IPS-15b (cell line): ENCODE data around the gene DDX4.
"Not testable (repeated sequence)": the region's sequence is repeated elsewhere in the genome, so short reads cannot be mapped to it uniquely, and the experiment has no call there.

Experiments
- H3K27me3 ChIP-seq: one replicate; pipeline ENCODE4 v1.6.1; 2013; ENCODE audit warnings: low read length; ENCODE audit not compliant: control insufficient read depth, insufficient read depth
- H3K36me3 ChIP-seq: one replicate; pipeline ENCODE4 v1.6.1; 2013; ENCODE audit warnings: low read length; ENCODE audit not compliant: control insufficient read depth, insufficient read depth
- H3K4me1 ChIP-seq: one replicate; pipeline ENCODE4 v1.6.1; 2013; ENCODE audit warnings: mild to moderate bottlenecking, low read length; ENCODE audit not compliant: control insufficient read depth, insufficient read depth
- H3K4me3 ChIP-seq: one replicate; pipeline ENCODE4 v1.5.1; 2013; ENCODE audit warnings: low read depth, low read length
- H3K9ac ChIP-seq: one replicate; pipeline ENCODE4 v1.6.1; 2013; ENCODE audit warnings: low read depth, mild to moderate bottlenecking, low read length
- H3K9me3 ChIP-seq: one replicate; pipeline ENCODE4 v1.6.1; 2013; ENCODE audit warnings: mild to moderate bottlenecking, low read length; ENCODE audit not compliant: control insufficient read depth, insufficient read depth

DDX4 gene

DNA sequence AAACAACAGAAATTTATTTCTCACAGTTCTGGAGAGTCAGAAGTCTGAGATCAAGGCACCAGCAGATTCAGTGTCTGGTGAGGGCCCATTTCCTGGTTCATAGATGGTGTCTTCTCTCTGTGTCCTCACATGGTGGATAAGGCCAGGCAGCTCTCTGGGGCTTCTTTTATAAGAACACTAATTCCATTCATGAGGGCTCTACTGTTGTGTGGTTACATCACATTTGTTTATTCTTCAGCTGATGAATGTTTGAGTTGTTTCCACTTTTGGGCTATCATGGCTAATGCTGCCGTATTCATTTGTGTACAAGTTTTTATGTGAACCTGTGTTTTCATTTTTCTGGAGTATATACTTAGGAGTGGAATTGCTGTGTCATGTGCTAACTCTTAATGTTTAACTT, 35.2 kb downstream of the DDX4 start:
- no peaks in the 10 kb centered on the region for H3K27me3 ChIP-seq
- H3K9ac ChIP-seq = no peak overlapping the region
- H3K4me3 ChIP-seq = no peak overlapping the region
- H3K9me3 ChIP-seq = no peaks in the 10 kb centered on the region
- peaks cover 20% of the 10 kb centered on the region for H3K4me1 ChIP-seq
- no peaks in the 10 kb centered on the region for H3K36me3 ChIP-seq

DNA sequence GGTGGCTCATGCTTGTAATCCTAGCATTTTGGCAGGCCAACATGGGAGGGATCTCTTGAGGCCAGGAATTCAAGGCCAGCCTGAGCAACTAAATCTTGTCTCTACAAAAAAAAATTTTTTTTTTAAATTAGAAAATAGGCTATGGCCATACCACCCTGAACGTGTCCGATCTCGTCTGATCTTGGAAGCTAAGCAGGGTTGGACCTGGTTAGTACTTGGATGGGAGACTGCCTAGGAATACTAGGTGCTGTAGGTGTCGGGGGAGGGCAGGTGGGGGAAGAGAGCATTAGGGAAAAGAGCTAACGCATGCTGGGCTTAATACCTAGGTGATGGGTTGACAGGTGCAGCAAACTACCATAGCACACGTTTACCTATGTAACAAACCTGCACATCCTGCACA, 39.5 kb downstream of the DDX4 start:
- no peaks in the 10 kb centered on the region for H3K27me3 ChIP-seq

DNA sequence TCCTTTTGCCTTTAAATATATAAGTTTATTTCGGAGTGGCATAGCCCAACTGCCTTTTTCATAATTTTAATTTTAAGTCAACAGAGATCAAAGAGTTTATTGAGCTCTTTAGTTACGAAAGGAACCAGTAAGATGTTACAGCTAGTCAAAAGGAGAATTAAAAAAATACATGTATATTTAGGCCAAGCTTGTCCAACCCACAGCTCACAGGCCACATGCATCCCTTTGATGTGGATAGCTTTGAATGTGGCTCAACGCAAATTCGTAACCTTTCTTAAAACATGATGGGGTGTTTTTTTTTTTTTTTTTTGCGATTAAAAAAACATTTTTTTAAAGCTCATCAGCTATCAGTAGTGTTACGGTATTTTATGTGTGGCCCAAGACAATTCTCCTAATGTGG, 63.1 kb downstream of the DDX4 start:
- Histone ChIP-seq H3K27me3 (no peaks in the 10 kb centered on the region), H3K9me3 (no peaks in the 10 kb centered on the region), H3K36me3 (no peaks in the 10 kb centered on the region), H3K4me3 (no peak overlapping the region), H3K9ac (no peak overlapping the region), H3K4me1 (no peaks in the 10 kb centered on the region)

More for the DNA sequence above, 39.5 kb downstream of the DDX4 start:
- no peaks in the 10 kb centered on the region for H3K36me3 ChIP-seq
- H3K4me3 ChIP-seq = no peak overlapping the region
- no peak overlapping the region for H3K9ac ChIP-seq
- H3K9me3 ChIP-seq = no peaks in the 10 kb centered on the region
- peaks cover 6% of the 10 kb centered on the region for H3K4me1 ChIP-seq

DNA sequence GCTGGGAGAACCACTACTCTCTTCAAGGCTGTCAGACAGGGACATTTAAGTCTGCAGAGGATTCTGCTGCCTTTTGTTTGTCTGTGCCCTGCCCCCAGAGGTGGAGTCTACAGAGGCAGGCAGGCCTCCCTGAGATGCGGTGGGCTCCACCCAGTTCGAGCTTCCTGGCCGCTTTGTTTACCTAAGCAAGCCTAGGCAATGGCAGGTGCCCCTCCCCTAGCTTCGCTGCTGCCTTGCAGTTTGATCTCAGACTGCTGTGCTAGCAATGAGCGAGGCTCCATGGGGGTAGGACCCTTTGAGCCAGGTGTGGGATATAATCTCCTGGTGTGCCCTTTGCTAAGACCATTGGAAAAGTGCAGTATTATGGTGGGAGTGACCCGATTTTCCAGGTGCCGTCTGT, 71.0 kb downstream of the DDX4 start:
- H3K27me3 ChIP-seq, H3K9ac ChIP-seq, H3K4me1 ChIP-seq, H3K9me3 ChIP-seq, H3K4me3 ChIP-seq, H3K36me3 ChIP-seq: not testable (repeated sequence)

DNA sequence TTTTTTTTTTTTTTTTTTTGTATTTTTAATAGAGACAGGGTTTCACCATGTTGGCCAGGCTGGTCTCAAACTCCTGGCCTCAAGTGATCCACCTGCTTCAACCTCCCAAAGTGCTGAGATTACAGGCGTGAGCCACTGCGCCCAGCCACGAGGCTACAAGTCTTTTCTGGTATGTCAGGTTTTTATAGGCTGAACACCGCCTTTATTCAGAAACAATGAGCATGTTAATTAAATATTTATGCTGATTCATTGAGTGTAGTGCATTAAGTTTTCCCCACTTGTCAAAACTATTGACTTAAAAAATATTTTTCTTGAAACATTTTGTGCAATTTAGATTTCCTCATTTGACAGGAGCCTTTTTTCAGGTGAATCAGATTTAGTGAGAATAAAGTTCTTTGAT, 78.1 kb downstream of the DDX4 start:
- H3K4me1 ChIP-seq, H3K36me3 ChIP-seq, H3K9ac ChIP-seq, H3K4me3 ChIP-seq, H3K27me3 ChIP-seq, H3K9me3 ChIP-seq: not testable (repeated sequence)

DNA sequence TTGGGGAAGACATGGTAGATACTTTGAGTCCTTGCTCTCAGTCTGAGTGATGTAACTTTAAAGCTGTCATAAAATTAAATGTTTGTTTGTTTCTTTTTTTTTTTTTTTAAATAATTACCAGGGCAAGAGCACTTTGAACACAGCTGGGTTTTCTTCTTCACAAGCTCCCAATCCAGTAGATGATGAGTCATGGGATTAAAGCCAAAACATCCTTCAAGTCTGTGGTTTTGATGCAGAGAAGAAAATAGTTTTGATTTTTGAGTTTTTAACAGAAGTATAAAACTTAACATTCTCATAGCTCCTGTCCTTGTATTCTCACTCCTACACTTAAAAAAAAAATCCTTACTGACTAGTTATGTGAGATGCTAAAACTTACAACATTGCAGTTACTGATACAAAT, 78.5 kb downstream of the DDX4 start:
- H3K4me3 ChIP-seq = no peak overlapping the region
- no peaks in the 10 kb centered on the region for H3K36me3 ChIP-seq

DNA sequence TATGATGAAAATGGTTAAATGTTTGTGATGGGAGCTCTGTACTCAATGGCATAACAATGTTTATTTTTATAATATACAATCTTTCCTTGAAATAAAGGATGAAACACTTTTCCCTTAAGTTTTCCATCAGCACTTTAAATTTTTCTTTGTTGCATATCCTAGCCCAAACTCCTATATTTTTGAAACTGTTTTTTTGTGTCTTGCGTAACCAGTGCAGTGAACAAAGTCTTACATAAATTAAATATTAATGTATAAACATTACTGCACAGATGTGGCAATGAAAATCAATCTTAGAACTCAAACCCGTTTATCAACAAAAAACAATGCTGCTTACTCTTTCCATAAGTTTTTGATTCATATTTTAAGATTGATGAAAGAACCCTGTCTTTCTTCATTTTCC, 79.2 kb downstream of the DDX4 start:
- Histone ChIP-seq H3K4me3 (no peak overlapping the region), H3K9me3 (no peaks in the 10 kb centered on the region), H3K4me1 (no peaks in the 10 kb centered on the region), H3K27me3 (peaks cover 19% of the 10 kb centered on the region), H3K9ac (no peak overlapping the region), H3K36me3 (no peaks in the 10 kb centered on the region)

More for the DNA sequence above, 78.5 kb downstream of the DDX4 start:
- no peaks in the 10 kb centered on the region for H3K9me3 ChIP-seq
- peaks cover 13% of the 10 kb centered on the region for H3K27me3 ChIP-seq
- no peaks in the 10 kb centered on the region for H3K4me1 ChIP-seq
- H3K9ac ChIP-seq = no peak overlapping the region

DNA sequence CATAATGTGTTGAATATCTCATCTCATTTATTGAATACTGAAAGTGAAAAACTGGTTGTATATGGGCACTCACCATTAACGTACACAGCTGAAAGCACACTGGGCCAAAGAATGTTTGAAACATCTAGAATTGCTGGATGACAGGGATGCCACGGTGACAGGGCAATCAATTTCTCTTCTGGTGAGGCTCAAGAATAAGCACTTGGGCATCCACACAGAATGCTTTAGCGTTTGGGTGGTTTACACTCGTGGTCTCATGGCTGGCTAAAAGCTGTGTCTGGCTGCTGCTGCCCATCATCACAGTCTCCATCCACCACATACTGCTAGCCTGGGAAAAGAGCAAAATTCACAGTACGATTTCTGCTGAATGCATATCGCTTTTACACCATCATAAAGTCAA, 82.6 kb downstream of the DDX4 start:
- H3K36me3 ChIP-seq = no peaks in the 10 kb centered on the region
- no peaks in the 10 kb centered on the region for H3K9me3 ChIP-seq

DNA sequence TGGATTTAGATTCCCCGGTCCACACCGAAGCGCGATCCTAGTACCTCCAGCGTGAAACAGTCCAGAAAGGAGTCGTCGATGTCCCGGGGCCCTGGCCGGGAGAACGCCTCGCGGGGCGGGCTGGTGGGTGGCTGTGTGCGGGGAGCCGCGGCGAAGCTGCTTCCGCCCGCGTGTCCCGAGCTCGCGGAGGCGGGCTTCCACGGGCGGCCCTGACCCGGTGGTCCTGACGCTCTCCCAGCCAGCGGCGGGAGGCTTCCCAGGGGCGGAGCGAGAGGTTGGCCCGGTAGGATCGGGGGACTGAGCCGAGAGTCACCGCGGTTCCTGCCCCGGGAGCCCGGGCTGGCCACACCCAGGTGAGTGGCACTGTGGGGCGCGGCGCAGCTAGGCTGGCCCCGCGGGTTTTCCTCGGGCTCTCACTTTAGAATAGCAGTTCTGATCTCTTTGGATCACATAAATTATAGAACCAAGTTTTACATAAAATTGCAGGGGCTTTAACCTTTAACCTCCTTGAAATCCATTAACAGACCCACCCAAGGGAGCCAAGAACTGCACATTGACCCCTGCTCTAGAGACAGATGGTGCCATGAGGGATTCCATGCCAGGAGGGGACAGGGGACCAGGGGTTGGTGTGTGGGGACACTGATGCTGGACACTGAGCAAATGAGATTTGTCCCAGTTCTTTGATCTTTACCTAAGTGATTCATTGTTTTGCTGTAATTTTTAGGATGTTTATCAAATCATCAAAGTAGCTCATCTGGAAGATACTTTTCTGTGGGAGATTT, 84.1 kb downstream of the DDX4 start:
- H3K9me3 ChIP-seq = no peaks in the 10 kb centered on the region
- H3K4me3 ChIP-seq = peak overlapping the region; percentile 58
- peaks cover 36% of the 10 kb centered on the region for H3K27me3 ChIP-seq
- peak overlapping the region; percentile 60 for H3K9ac ChIP-seq
- no peaks in the 10 kb centered on the region for H3K36me3 ChIP-seq
- H3K4me1 ChIP-seq = no peaks in the 10 kb centered on the region

More for the DNA sequence above, 82.6 kb downstream of the DDX4 start:
- Histone ChIP-seq H3K4me1 (no peaks in the 10 kb centered on the region), H3K27me3 (peaks cover 36% of the 10 kb centered on the region), H3K4me3 (no peak overlapping the region), H3K9ac (no peak overlapping the region)

DNA sequence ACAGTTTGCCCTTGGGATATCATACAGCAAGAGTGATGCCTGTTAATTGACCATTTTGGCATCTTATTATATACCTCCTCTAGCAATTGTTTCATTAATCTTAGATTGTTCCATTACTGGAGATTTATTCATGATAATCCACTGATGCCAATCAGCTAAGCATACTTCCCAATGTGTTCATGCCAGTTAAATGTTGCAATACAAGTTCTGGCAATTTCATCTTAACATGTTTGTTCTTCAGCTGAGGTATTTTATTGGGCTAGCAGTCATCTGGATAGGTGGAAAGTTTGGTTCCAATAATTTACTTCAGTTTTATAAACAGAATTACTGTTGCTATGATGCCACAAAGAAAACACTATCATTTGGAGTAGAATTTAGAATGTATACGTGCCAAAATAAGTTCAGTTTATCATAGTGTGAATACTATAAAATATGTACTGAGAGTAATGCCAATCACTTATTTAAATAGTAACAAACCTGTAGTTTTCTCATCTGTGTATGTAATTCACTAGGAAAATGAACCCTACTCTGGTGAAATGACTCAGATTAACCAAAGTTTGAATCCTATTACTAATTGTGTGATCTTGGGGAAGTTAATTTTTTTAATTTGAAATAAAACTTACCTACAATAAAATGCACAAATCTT, 85.4 kb downstream of the DDX4 start:
- H3K36me3 ChIP-seq = no peaks in the 10 kb centered on the region
- H3K4me1 ChIP-seq = no peaks in the 10 kb centered on the region
- no peak overlapping the region for H3K4me3 ChIP-seq
- H3K9ac ChIP-seq = no peak overlapping the region
- H3K9me3 ChIP-seq = no peaks in the 10 kb centered on the region
- peaks cover 36% of the 10 kb centered on the region for H3K27me3 ChIP-seq

DNA sequence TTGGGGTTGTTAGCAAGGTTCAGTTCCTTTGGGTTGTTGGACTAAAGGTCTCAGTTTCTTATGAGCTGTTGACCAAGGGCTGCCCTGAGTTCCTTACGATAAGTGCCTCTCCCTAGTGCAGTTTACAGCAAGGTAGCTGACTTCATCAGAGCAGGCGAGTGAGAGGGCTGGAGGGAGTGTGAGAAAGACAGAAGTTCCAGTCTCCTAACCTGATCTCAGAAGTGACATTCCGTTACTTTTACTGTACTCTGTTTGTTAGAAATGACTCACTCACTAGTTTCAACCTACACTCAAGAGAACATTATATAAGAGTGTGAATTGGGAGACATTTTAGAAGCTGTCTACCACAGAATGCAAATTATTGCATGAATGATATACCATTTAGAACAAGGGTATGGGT, 92.1 kb downstream of the DDX4 start:
- H3K9me3 ChIP-seq = no peaks in the 10 kb centered on the region
- H3K36me3 ChIP-seq = no peaks in the 10 kb centered on the region
- H3K9ac ChIP-seq = no peak overlapping the region
- no peaks in the 10 kb centered on the region for H3K27me3 ChIP-seq
- H3K4me1 ChIP-seq = no peaks in the 10 kb centered on the region
- no peak overlapping the region for H3K4me3 ChIP-seq

DNA sequence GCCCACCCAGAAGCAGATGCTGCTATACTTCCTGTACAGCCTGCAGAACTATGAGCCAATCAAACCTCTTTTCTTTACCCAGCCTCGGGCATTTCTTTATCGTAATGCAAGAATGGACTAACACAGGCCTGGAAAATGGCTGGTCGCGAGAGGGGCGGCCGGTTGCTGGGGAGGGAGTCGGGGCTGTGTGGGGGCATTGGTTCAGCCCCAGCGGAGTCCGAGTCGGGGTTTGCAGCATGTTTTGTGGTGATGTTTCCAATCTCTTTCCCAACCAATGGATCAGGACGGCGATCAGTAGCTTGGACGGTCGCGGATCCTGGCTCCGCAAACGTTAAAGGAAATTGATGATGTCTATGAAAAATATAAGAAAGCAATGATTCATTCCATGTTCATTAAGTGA, 94.6 kb downstream of the DDX4 start:
- Histone ChIP-seq H3K27me3 (no peaks in the 10 kb centered on the region), H3K36me3 (no peaks in the 10 kb centered on the region), H3K4me3 (no peak overlapping the region), H3K4me1 (no peaks in the 10 kb centered on the region), H3K9ac (no peak overlapping the region), H3K9me3 (no peaks in the 10 kb centered on the region)
